ENCODE results near the gene APOC3. TPM values are rescaled to one million over a fixed set of nuclear protein-coding genes. Genes with fewer than 3 reads are reported as not detected.

APOC3 gene
- polyA plus RNA-seq, 1 donor (not counting 4 experiments of a cell fraction or from before 2014, with no cell fraction given): not detected

GRCh38 chr11:116814502-116814901 lies 15.2 kb upstream of the APOC3 start:
- Histone ChIP-seq H3K9me1 (ENCODE audit: control insufficient read depth, extremely low read depth, insufficient read depth, low read length) (no peaks in the 10 kb centered on the region), H3K4me3 (ENCODE audit: control insufficient read depth in 2 of 3, extremely low read depth in 1 of 3, insufficient read depth in 2 of 3, low read depth in 1 of 3, low read length in 3 of 3) (no peak overlapping the region), H3K9me3 (ENCODE audit: control insufficient read depth, low read depth, low read length) (no peaks in the 10 kb centered on the region), H3K4me2 (ENCODE audit: control insufficient read depth, extremely low read depth, insufficient read depth, low read depth, low read length) (no peak overlapping the region), H3K9ac (ENCODE audit: control insufficient read depth, extremely low read depth, insufficient read depth, low read length) (no peak overlapping the region), H2AFZ (ENCODE audit: control insufficient read depth, low read length) (no peak overlapping the region), H3K79me2 (ENCODE audit: control insufficient read depth, insufficient read depth, low read length) (no peaks in the 10 kb centered on the region), H4K20me1 (ENCODE audit: control insufficient read depth, extremely low read depth, insufficient read depth, low read length) (no peaks in the 10 kb centered on the region), H3K27ac (ENCODE audit: control insufficient read depth, insufficient read depth, low read length) (no peak overlapping the region), H3K27me3 (ENCODE audit: control insufficient read depth, extremely low read depth, insufficient read depth, low read length) (no peaks in the 10 kb centered on the region), H3K4me1 (ENCODE audit: control insufficient read depth, extremely low read depth, insufficient read depth, low read length) (no peaks in the 10 kb centered on the region), H3K36me3 (ENCODE audit: control insufficient read depth in 2 of 2, extremely low read depth in 1 of 2, insufficient read depth in 2 of 2, low read length in 2 of 2) (no peaks in the 10 kb centered on the region)
- no peak for FAIRE-seq
- no peak for DNase-seq (ENCODE audit: low read depth, low spot score)
- no peak for TF ChIP-seq EZH2 (IDR thresholded peaks at IDR 0.05; ENCODE audit: low read length)
- dilution Hi-C loops (cut with MboI; ENCODE audit: extremely low pct_ligation_motif_present, low sequenced_read_pairs): no loop called here

- H3K4me3 ChIP-seq (ENCODE audit: control insufficient read depth in 2 of 3, extremely low read depth in 1 of 3, insufficient read depth in 2 of 3, low read depth in 1 of 3, low read length in 3 of 3): no peak overlapping the region
- H3K4me2 ChIP-seq (ENCODE audit: control insufficient read depth, extremely low read depth, insufficient read depth, low read depth, low read length): no peak overlapping the region
- no peak for TF ChIP-seq CTCF (optimal IDR thresholded peaks at IDR 0.05 in 1 of 3, IDR thresholded peaks at IDR 0.05 in 1 of 3, conservative IDR thresholded peaks at IDR 0.05 in 1 of 3; ENCODE audit: extremely low read depth in 1 of 3, insufficient read depth in 2 of 3, low read length in 3 of 3)
- no peak overlapping the region for H3K27ac ChIP-seq (ENCODE audit: control insufficient read depth, insufficient read depth, low read length)
- no peak overlapping the region for H3K9ac ChIP-seq (ENCODE audit: control insufficient read depth, extremely low read depth, insufficient read depth, low read length)
- H3K27me3 ChIP-seq (ENCODE audit: control insufficient read depth, extremely low read depth, insufficient read depth, low read length): no peaks in the 10 kb centered on the region
- no peak overlapping the region for H2AFZ ChIP-seq (ENCODE audit: control insufficient read depth, low read length)
- no peaks in the 10 kb centered on the region for H4K20me1 ChIP-seq (ENCODE audit: control insufficient read depth, extremely low read depth, insufficient read depth, low read length)
- H3K4me1 ChIP-seq (ENCODE audit: control insufficient read depth, extremely low read depth, insufficient read depth, low read length): no peaks in the 10 kb centered on the region
- dilution Hi-C loops (cut with MboI; ENCODE audit: extremely low pct_ligation_motif_present, low sequenced_read_pairs): no loop called here
- H3K9me1 ChIP-seq (ENCODE audit: control insufficient read depth, extremely low read depth, insufficient read depth, low read length): no peaks in the 10 kb centered on the region
- DNase-seq (ENCODE audit: low read depth, low spot score) (no peak), FAIRE-seq (no peak)
- no peaks in the 10 kb centered on the region for H3K79me2 ChIP-seq (ENCODE audit: control insufficient read depth, insufficient read depth, low read length)
- H3K9me3 ChIP-seq (ENCODE audit: control insufficient read depth, low read depth, low read length): no peaks in the 10 kb centered on the region
- H3K36me3 ChIP-seq (ENCODE audit: control insufficient read depth in 2 of 2, extremely low read depth in 1 of 2, insufficient read depth in 2 of 2, low read length in 2 of 2): no peaks in the 10 kb centered on the region
Observed at GRCh38 chr11:116819049-116819448, 10.7 kb upstream of the APOC3 start.

All from keratinocyte (primary cell).